HepG2 (cell line): Measurements from ENCODE around the gene NRDE2. TPM values are rescaled to one million over a fixed set of nuclear protein-coding genes. Genes with fewer than 3 reads are reported as not detected.

ENCODE experiments used
- CBX1 ChIP-seq: IDR thresholded peaks from one replicate; pipeline ENCODE4 v1.6.1; 2016; ENCODE audit warnings: antibody characterized with exemption, low read depth
- FOXP1 ChIP-seq, 2 experiments: fragments of 450-650 bp in 1 of 2; IDR thresholded peaks; 2 replicates each; pipeline ENCODE4 v1.6.1; 2017 to 2018; ENCODE audit warnings: antibody characterized with exemption in 1 of 2
- HMG20B ChIP-seq: conservative IDR thresholded peaks from 2 replicates; pipeline ENCODE4 v1.6.1; 2016; ENCODE audit warnings: missing genetic modification reagents, missing compliant biosample characterization
- JDP2 ChIP-seq: sonication (generic); formaldehyde crosslinking; IDR thresholded peaks from 2 replicates; pipeline ENCODE4 v1.8.1; 2022; ENCODE audit warnings: missing genetic modification reagents, borderline replicate concordance
- KLF12 ChIP-seq: sonication (generic); formaldehyde crosslinking; IDR thresholded peaks from 2 replicates; pipeline ENCODE4 v1.4.0; 2020; ENCODE audit warnings: missing genetic modification reagents, borderline replicate concordance
- MEIS2 ChIP-seq: sonication (generic); formaldehyde crosslinking; IDR thresholded peaks from 2 replicates; pipeline ENCODE4 v1.9.0; 2021; ENCODE audit warnings: mild to moderate bottlenecking, missing genetic modification reagents
- NFATC3 ChIP-seq: sonication (generic); formaldehyde crosslinking; IDR thresholded peaks from 2 replicates; pipeline ENCODE4 v1.5.1; 2020; ENCODE audit warnings: mild to moderate bottlenecking, missing genetic modification reagents
- TBL1XR1 ChIP-seq: fragments of 150-350 bp; IDR thresholded peaks from 2 replicates; pipeline ENCODE4 v1.6.1; 2014; ENCODE audit warnings: borderline replicate concordance, low read length; ENCODE audit not compliant: partially characterized antibody
- ZFP36 ChIP-seq: fragments of 150-350 bp; IDR thresholded peaks from 2 replicates; pipeline ENCODE4 v1.6.1; 2018; ENCODE audit warnings: borderline replicate concordance, low read length, low read depth; ENCODE audit not compliant: partially characterized antibody
- ZNF101 ChIP-seq: sonication (generic); formaldehyde crosslinking; IDR thresholded peaks from 2 replicates; pipeline ENCODE4 v1.4.0; 2020; ENCODE audit warnings: mild to moderate bottlenecking, low read depth, missing genetic modification reagents, borderline replicate concordance
- ZNF326 ChIP-seq: sonication (generic); formaldehyde crosslinking; IDR thresholded peaks from 2 replicates; pipeline ENCODE4 v1.4.0; 2020; ENCODE audit warnings: missing genetic modification reagents, borderline replicate concordance
- ZNF558 ChIP-seq: sonication (generic); formaldehyde crosslinking; IDR thresholded peaks from 2 replicates; pipeline ENCODE4 v1.9.0; 2022; ENCODE audit warnings: mild to moderate bottlenecking, missing genetic modification reagents, borderline replicate concordance
- polyA plus RNA-seq, 8 experiments: library from polyadenylated mRNA; depleted of rRNA in 3 of 8; stranded (reverse) in 7 of 8; unstranded in 1 of 8; fragments of >200 nt; fragmentation: Illumina TruSeq in 4 of 8; extraction: Trizol in 4 of 8; gene quantifications; 2 replicates each; pipeline versions ENCODE4 v1.2.1 to v1.2.3, GENCODE V29; 2011 to 2016; ENCODE audit warnings: low read depth in 4 of 8, missing spikeins in 1 of 8, mixed read lengths in 1 of 8; ENCODE audit not compliant: insufficient read depth in 1 of 8
- total RNA-seq, 5 experiments: library from RNA; depleted of rRNA; stranded (reverse); fragments of >200 nt; fragmentation: Illumina TruSeq; extraction: Trizol; gene quantifications; 2 replicates each; pipeline ENCODE4 v1.2.3, GENCODE V29; 2016; ENCODE audit warnings: low read depth in 1 of 5
- TF ChIP-seq, protein P1 (sequence below): IDR thresholded peaks from 2 replicates; pipeline ENCODE4 v1.6.1; 2016; ENCODE audit warnings: missing compliant biosample characterization, missing genetic modification reagents, borderline replicate concordance
- TF ChIP-seq, protein P2 (sequence below): sonication (generic); formaldehyde crosslinking; IDR thresholded peaks from 2 replicates; pipeline ENCODE4 v1.5.1; 2020; ENCODE audit warnings: missing genetic modification reagents, mild to moderate bottlenecking, borderline replicate concordance
- TF ChIP-seq, protein P3 (sequence below): IDR thresholded peaks from 2 replicates; pipeline ENCODE4 v1.6.1; 2016
- TF ChIP-seq, protein P4 (sequence below): sonication (generic); formaldehyde crosslinking; IDR thresholded peaks from 2 replicates; pipeline ENCODE4 v1.8.0; 2022; ENCODE audit warnings: missing genetic modification reagents, mild to moderate bottlenecking, inconsistent platforms, borderline replicate concordance
- TF ChIP-seq, protein P5 (sequence below): sonication (generic); formaldehyde crosslinking; conservative IDR thresholded peaks from 2 replicates; pipeline ENCODE4 v1.4.0; 2020; ENCODE audit warnings: missing genetic modification reagents
- TF ChIP-seq, protein P6 (sequence below): sonication (generic); formaldehyde crosslinking; IDR thresholded peaks from 2 replicates; pipeline ENCODE4 v1.5.0; 2020; ENCODE audit warnings: mild to moderate bottlenecking, missing genetic modification reagents

The NRDE2 gene
- total and polyA plus RNA-seq, 2 of the 13 experiments (the other 11 are each of a cell fraction or from before 2014, with no cell fraction given): 5.6 to 12.5 TPM

DNA sequence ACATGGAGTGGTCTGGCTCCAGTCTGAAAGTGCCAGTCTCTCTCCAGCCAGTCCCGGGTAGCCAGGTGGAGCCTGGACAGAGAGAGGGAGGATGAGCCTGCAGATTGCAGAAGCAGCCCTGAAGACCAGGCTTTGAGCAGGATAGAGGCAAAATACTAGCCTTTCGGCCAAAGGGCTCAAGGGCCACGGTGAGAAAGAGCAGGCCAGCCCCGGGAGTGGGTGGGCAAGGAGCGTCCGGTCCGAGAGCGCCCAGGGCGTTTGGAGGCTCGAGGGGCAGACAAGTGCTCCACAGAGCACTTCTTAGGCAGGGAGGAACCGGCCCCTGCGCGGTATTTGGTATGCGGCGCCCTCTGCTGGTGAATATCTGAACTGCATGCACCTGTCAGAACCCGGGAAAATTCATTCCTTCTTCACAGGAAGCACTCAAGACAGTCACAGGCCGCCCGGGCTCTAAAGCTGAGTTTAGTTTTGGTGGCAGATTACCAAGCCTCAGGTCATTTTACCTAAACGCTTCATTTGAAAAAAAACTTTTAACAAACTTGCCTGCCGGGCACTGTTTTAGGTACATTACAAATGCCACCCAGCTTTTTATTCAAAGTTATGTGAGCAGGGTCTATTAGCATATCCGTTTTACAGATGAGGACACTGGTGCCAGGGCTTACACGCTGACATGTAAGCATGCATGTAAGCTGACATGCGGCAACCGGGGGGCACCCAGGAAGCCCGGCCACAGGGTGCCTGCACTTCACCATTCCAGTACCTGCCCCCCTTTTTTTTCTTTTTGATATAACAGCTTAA is 96.4 kb downstream of the NRDE2 start (continued):
- TF ChIP-seq HMG20B (CRISPR knock-in tag) (no peak), TBL1XR1 (no peak), CBX1 (no peak), ZNF558 (CRISPR knock-in tag) (no peak), NFATC3 (no peak), ZFP36 (no peak), KLF12 (CRISPR knock-in tag) (no peak), ZNF326 (CRISPR knock-in tag) (no peak), MEIS2 (CRISPR knock-in tag) (peak; percentile 41; the same call in 1 of the 2 replicates), JDP2 (CRISPR knock-in tag) (no peak), FOXP1 (IDR thresholded peaks at IDR 0.05) (no peak), FOXP1 (CRISPR knock-in tag; IDR thresholded peaks at IDR 0.05) (no peak), ZNF101 (CRISPR knock-in tag) (no peak)
- TF ChIP-seq, protein P1, sequence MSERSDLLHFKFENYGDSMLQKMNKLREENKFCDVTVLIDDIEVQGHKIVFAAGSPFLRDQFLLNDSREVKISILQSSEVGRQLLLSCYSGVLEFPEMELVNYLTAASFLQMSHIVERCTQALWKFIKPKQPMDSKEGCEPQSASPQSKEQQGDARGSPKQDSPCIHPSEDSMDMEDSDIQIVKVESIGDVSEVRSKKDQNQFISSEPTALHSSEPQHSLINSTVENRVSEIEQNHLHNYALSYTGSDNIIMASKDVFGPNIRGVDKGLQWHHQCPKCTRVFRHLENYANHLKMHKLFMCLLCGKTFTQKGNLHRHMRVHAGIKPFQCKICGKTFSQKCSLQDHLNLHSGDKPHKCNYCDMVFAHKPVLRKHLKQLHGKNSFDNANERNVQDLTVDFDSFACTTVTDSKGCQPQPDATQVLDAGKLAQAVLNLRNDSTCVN (CRISPR knock-in tag): 0 out of 2 replicates have a peak, but pooled peaks have one; percentile 30
- TF ChIP-seq, protein P2, sequence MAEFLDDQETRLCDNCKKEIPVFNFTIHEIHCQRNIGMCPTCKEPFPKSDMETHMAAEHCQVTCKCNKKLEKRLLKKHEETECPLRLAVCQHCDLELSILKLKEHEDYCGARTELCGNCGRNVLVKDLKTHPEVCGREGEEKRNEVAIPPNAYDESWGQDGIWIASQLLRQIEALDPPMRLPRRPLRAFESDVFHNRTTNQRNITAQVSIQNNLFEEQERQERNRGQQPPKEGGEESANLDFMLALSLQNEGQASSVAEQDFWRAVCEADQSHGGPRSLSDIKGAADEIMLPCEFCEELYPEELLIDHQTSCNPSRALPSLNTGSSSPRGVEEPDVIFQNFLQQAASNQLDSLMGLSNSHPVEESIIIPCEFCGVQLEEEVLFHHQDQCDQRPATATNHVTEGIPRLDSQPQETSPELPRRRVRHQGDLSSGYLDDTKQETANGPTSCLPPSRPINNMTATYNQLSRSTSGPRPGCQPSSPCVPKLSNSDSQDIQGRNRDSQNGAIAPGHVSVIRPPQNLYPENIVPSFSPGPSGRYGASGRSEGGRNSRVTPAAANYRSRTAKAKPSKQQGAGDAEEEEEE: no peak
- TF ChIP-seq, protein P3, sequence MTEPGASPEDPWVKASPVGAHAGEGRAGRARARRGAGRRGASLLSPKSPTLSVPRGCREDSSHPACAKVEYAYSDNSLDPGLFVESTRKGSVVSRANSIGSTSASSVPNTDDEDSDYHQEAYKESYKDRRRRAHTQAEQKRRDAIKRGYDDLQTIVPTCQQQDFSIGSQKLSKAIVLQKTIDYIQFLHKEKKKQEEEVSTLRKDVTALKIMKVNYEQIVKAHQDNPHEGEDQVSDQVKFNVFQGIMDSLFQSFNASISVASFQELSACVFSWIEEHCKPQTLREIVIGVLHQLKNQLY: no peak
- TF ChIP-seq, protein P4, sequence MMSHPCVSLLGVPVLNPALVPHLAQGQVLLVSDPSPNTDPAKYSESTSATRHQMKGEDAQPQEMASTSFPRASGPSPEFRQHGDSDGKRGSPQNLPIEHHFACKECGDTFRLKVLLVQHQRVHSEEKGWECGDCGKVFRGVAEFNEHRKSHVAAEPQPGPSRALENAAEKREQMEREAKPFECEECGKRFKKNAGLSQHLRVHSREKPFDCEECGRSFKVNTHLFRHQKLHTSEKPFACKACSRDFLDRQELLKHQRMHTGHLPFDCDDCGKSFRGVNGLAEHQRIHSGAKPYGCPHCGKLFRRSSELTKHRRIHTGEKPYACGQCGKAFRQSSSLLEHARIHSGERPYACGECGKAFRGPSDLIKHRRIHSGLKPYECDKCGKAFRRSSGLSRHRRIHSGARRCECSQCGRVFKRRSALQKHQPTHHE (CRISPR knock-in tag): peak; percentile 48; the same call in 1 of the 2 replicates
- TF ChIP-seq, protein P5, sequence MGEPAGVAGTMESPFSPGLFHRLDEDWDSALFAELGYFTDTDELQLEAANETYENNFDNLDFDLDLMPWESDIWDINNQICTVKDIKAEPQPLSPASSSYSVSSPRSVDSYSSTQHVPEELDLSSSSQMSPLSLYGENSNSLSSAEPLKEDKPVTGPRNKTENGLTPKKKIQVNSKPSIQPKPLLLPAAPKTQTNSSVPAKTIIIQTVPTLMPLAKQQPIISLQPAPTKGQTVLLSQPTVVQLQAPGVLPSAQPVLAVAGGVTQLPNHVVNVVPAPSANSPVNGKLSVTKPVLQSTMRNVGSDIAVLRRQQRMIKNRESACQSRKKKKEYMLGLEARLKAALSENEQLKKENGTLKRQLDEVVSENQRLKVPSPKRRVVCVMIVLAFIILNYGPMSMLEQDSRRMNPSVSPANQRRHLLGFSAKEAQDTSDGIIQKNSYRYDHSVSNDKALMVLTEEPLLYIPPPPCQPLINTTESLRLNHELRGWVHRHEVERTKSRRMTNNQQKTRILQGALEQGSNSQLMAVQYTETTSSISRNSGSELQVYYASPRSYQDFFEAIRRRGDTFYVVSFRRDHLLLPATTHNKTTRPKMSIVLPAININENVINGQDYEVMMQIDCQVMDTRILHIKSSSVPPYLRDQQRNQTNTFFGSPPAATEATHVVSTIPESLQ (CRISPR knock-in tag): no peak
- TF ChIP-seq, protein P6, sequence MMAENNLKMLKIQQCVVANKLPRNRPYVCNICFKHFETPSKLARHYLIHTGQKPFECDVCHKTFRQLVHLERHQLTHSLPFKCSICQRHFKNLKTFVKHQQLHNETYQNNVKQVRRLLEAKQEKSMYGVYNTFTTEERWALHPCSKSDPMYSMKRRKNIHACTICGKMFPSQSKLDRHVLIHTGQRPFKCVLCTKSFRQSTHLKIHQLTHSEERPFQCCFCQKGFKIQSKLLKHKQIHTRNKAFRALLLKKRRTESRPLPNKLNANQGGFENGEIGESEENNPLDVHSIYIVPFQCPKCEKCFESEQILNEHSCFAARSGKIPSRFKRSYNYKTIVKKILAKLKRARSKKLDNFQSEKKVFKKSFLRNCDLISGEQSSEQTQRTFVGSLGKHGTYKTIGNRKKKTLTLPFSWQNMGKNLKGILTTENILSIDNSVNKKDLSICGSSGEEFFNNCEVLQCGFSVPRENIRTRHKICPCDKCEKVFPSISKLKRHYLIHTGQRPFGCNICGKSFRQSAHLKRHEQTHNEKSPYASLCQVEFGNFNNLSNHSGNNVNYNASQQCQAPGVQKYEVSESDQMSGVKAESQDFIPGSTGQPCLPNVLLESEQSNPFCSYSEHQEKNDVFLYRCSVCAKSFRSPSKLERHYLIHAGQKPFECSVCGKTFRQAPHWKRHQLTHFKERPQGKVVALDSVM (CRISPR knock-in tag): no peak
